AG09309 (cell line): ENCODE data around the gene PDE1C.

ENCODE experiments used
- DNase-seq: peaks from one replicate; pipeline ENCODE4 v3.0.0-alpha.2; 2010; ENCODE audit warnings: low read depth
- H3K4me3 ChIP-seq: 2 replicates; pipeline ENCODE4 v1.5.1; 2011; ENCODE audit warnings: mild to moderate bottlenecking, low read depth, low read length, moderate library complexity; ENCODE audit not compliant: control insufficient read depth
- TF ChIP-seq, protein P1 (sequence below): IDR thresholded peaks from 2 replicates; pipeline ENCODE4 v1.5.1; 2011; ENCODE audit warnings: mild to moderate bottlenecking, low read depth, low read length, inconsistent platforms; ENCODE audit not compliant: insufficient read depth, control insufficient read depth; ENCODE audit errors: missing control alignments

Gene PDE1C

DNA sequence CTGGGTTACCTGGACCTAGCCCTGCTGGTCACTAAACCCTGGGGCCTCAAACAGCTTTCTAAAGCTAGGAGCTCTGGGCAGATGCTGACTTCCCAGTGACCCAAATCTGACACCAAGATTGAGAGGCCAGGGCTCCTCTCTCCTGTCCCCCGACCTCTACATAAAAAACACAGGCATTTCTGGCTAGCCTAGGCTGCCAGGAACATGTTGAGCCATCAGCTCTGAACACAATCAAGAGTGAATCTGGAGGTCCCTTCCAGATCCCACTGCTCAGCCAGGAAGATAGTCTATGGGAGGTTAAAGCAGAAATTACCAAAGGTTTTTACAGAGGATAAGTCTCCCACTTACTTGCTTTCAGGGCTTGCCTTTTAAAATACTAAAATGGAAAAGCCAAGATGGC lies 22.1 kb upstream of the PDE1C start:
- TF ChIP-seq, protein P1, sequence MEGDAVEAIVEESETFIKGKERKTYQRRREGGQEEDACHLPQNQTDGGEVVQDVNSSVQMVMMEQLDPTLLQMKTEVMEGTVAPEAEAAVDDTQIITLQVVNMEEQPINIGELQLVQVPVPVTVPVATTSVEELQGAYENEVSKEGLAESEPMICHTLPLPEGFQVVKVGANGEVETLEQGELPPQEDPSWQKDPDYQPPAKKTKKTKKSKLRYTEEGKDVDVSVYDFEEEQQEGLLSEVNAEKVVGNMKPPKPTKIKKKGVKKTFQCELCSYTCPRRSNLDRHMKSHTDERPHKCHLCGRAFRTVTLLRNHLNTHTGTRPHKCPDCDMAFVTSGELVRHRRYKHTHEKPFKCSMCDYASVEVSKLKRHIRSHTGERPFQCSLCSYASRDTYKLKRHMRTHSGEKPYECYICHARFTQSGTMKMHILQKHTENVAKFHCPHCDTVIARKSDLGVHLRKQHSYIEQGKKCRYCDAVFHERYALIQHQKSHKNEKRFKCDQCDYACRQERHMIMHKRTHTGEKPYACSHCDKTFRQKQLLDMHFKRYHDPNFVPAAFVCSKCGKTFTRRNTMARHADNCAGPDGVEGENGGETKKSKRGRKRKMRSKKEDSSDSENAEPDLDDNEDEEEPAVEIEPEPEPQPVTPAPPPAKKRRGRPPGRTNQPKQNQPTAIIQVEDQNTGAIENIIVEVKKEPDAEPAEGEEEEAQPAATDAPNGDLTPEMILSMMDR: no peak
- no peak for DNase-seq
- no peak overlapping the region for H3K4me3 ChIP-seq

DNA sequence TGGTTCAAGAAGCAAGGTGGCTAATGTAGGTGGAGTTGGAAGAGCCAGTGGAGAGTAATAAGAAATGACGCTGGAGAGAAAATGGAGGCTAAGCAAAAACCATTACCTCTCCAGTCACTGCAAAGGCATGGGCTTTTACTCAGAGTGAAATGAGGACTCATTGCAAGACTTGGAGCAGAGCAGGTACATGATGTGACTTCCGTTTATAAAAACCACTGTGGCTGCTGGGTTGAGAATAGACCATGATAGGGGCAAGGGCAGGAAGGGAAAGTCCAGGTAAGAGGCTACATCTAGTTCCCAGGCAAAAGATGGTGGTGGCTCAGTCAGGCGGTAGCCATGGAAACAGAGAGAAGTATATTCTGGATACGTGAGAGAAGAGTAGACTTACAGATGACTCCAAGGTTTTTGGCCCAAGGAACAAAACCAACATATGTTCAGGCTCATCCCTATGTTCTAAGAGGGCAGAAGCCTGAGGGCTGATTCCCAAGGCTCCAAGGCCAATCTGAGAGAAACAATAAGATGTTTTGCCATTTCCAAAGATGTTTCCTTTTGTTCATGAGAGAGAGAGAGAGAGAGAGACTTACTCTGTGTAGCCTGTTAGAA lies 21.5 kb upstream of the PDE1C start:
- no peak overlapping the region for H3K4me3 ChIP-seq
- no peak for DNase-seq
- TF ChIP-seq, protein P1: no peak

DNA sequence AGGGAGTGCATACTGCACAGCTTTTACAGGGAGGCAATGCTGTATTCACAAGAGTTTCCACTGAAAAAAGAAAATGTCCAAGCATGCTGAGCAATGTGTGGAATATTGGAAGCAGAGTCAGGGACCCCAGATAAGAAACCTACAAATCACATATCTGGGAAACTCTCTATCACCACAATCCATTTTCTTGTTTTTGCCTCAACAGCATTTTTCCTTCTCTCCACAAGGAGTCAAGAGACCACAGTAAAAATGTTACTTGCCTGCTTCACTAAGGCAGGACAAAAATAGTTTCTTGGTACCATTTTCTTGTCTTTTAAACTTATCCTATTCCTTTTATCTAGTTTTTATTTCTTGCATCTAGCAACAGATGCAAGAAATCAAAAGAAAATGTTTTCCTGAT lies 19.5 kb upstream of the PDE1C start:
- H3K4me3 ChIP-seq: no peak overlapping the region
- DNase-seq: no peak
- TF ChIP-seq, protein P1: no peak

DNA sequence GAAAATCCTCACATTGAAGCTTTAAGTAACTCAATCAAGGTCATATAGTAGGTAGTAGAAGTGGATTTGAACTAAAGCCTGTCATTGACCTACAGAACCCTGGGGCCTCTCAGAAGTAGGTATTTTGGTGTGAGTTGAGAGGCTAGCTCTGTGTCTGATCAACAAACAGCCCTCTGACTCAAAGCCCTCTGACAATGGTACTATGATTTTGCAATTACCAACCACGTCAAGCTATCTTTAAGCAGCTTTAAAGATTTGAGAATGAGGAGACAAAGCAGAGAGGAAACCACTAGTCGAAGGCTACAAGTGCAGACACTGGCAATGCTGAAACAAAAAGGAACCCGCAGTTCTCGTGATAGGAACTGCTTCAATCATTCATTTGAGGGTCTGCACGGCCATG lies 19.0 kb upstream of the PDE1C start:
- H3K4me3 ChIP-seq: no peak overlapping the region
- no peak for DNase-seq
- TF ChIP-seq, protein P1: no peak

DNA sequence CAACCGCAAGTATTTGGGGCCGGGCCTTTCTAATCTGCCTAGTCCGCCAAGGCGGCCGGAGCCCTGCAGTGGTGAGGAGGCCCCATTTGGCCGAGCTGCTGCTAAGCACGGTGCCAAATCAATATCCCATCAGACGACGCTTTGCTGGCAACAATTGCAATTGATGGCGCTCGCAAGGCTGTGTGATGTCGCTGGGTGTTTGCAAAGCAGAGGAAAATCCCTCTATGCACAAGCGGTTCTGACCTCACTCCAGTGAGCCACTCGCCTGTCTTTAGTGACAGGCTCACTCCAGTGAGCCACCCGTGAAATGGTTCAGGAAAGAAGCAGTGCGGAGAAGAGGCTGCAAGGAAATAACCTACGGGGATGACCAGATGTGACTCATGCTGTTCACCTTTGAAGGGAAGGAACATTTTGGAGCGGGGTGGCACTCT lies 18.3 kb upstream of the PDE1C start:
- no peak for DNase-seq
- H3K4me3 ChIP-seq: no peak overlapping the region
- TF ChIP-seq, protein P1: no peak

DNA sequence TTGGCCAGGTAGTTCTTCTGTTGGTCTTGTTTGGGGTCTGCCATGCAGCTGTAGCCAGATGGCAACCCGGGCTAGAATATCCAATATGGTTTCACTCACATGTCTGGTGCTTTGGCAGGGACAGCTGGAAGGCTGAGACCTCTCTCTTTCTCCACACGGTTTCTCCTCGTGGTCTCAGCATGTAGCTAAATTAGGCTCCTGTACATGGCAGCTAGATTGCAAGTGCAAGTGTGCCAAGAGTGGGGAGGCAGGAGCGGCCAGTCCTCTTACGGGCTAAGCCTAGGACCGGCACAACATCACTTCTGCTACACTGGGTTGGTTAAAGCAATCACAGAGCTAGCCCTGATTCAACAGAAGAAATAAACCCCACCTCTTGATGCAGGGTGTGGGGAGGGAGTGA lies 9.3 kb upstream of the PDE1C start:
- H3K4me3 ChIP-seq: no peak overlapping the region
- TF ChIP-seq, protein P1: no peak
- DNase-seq: no peak

DNA sequence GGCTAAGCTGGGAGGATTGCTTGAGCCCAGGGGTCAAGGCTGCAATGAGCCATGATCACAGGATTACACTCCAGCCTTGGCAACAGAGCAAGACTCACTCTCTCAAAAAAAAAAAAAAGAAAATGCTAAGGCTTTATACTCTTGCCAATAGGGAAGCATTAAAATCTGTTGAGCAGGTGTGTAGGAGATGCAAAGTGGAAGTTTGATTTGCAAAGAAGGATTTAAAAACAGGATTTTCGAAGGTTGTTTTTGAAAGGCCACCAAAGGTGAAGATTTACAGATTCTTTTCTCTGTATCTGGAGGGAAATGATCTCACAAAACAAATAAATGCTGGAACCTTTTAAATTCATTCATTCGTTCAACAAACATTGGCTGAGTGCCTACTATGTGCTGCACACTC lies 8.6 kb upstream of the PDE1C start:
- no peak overlapping the region for H3K4me3 ChIP-seq
- TF ChIP-seq, protein P1: no peak

More for the DNA sequence above, 8.6 kb upstream of the PDE1C start:
- no peak for DNase-seq
